Mesendoderm (in vitro differentiated cells): ENCODE measurements around the gene DNAH7.

Experiments
- DNase-seq: peaks from one replicate; pipeline ENCODE4 v3.0.0; 2013
- H2AK5ac ChIP-seq: 2 replicates; pipeline ENCODE4 v1.6.1; 2013; ENCODE audit warnings: low read length, inconsistent platforms
- H2BK120ac ChIP-seq: 2 replicates; pipeline ENCODE4 v1.6.1; 2013; ENCODE audit warnings: low read depth, mild to moderate bottlenecking, low read length, moderate library complexity, mixed read lengths
- H2BK15ac ChIP-seq: replicated peaks from 2 replicates; pipeline ENCODE4 v1.6.1; 2013; ENCODE audit warnings: low read depth, mild to moderate bottlenecking, moderate library complexity
- H2BK5ac ChIP-seq: 2 replicates; pipeline ENCODE4 v1.6.1; 2013; ENCODE audit warnings: low read length, inconsistent platforms
- H3K18ac ChIP-seq: 2 replicates; pipeline ENCODE4 v1.6.1; 2013; ENCODE audit warnings: mild to moderate bottlenecking, low read length, mixed read lengths
- H3K23ac ChIP-seq: one replicate; pipeline ENCODE4 v1.6.1; 2013; ENCODE audit warnings: low read length
- H3K27ac ChIP-seq: 2 replicates; pipeline ENCODE4 v1.5.1; 2013; ENCODE audit warnings: low read depth, mild to moderate bottlenecking, inconsistent platforms, low read length, moderate library complexity
- H3K27me3 ChIP-seq: 2 replicates; pipeline ENCODE4 v1.6.1; 2013; ENCODE audit warnings: low read length, control low read depth, mild to moderate bottlenecking, inconsistent platforms; ENCODE audit not compliant: insufficient read depth, poor library complexity
- H3K36me3 ChIP-seq: 2 replicates; pipeline ENCODE4 v1.6.1; 2013; ENCODE audit warnings: low read length, inconsistent platforms; ENCODE audit not compliant: control insufficient read depth, insufficient read depth
- H3K4ac ChIP-seq: one replicate; pipeline ENCODE4 v1.6.1; 2013; ENCODE audit warnings: low read depth, mild to moderate bottlenecking, low read length, moderate library complexity
- H3K4me1 ChIP-seq: 2 replicates; pipeline ENCODE4 v1.6.1; 2013; ENCODE audit warnings: low read depth, low read length, inconsistent platforms; ENCODE audit not compliant: control insufficient read depth
- H3K4me2 ChIP-seq: 2 replicates; pipeline ENCODE4 v1.6.1; 2013; ENCODE audit warnings: low read length
- H3K4me3 ChIP-seq: 2 replicates; pipeline ENCODE4 v1.5.1; 2013; ENCODE audit warnings: mild to moderate bottlenecking, low read length
- H3K56ac ChIP-seq: one replicate; pipeline ENCODE4 v1.6.1; 2013; ENCODE audit warnings: low read length
- H3K79me1 ChIP-seq: 2 replicates; pipeline ENCODE4 v1.6.1; 2013; ENCODE audit warnings: low read length, inconsistent platforms
- H3K79me2 ChIP-seq: 2 replicates; pipeline ENCODE4 v1.6.1; 2013; ENCODE audit warnings: mild to moderate bottlenecking, low read length; ENCODE audit not compliant: control insufficient read depth, insufficient read depth
- H3K9ac ChIP-seq: 2 replicates; pipeline ENCODE4 v1.6.1; 2013; ENCODE audit warnings: low read length, inconsistent platforms
- H4K5ac ChIP-seq: one replicate; pipeline ENCODE4 v1.6.1; 2013; ENCODE audit warnings: low read length
- H4K8ac ChIP-seq: one replicate; pipeline ENCODE4 v1.6.1; 2013; ENCODE audit warnings: low read depth, mild to moderate bottlenecking, control low read depth, low read length, moderate library complexity
- WGBS: extraction: QIAGEN DNeasy Blood & Tissue Kit; methylation state at CpG from one replicate; pipeline ENCODE4 v1.1.7; 2013; ENCODE audit warnings: low lambda C conversion rate, missing lambda C conversion rate; ENCODE audit not compliant: insufficient coverage; ENCODE audit errors: extremely low coverage; 5-methylcytosine and 5-hydroxymethylcytosine counted together

The DNAH7 gene

GRCh38 chr2:195961873-195962272, 106.8 kb downstream of the DNAH7 start:
- H3K4me3 ChIP-seq = no peak overlapping the region
- WGBS = no CpG with 5 or more reads among the region's 5 CpGs
- H3K4ac ChIP-seq = no peak overlapping the region
- no peak overlapping the region for H3K23ac ChIP-seq
- no peaks in the 10 kb centered on the region for H3K79me1 ChIP-seq
- H2BK120ac ChIP-seq = no peak overlapping the region
- no peak overlapping the region for H4K8ac ChIP-seq
- H3K27me3 ChIP-seq = no peaks in the 10 kb centered on the region
- DNase-seq = no peak
- H3K18ac ChIP-seq = no peak overlapping the region
- H3K36me3 ChIP-seq = no peaks in the 10 kb centered on the region
- no peak overlapping the region for H2BK5ac ChIP-seq
- no peaks in the 10 kb centered on the region for H3K79me2 ChIP-seq
- H3K4me2 ChIP-seq = no peak overlapping the region
- no peak overlapping the region for H3K9ac ChIP-seq
- H3K27ac ChIP-seq = no peak overlapping the region
- H3K56ac ChIP-seq = no peak overlapping the region
- H2AK5ac ChIP-seq = no peak overlapping the region
- H3K4me1 ChIP-seq = no peaks in the 10 kb centered on the region
- no peak overlapping the region for H4K5ac ChIP-seq
- no peak overlapping the region for H2BK15ac ChIP-seq

- Histone ChIP-seq H3K27ac (no peak overlapping the region), H2AK5ac (no peak overlapping the region), H4K5ac (no peak overlapping the region), H3K4me3 (no peak overlapping the region), H3K56ac (no peak overlapping the region), H4K8ac (no peak overlapping the region), H3K27me3 (no peaks in the 10 kb centered on the region), H3K36me3 (no peaks in the 10 kb centered on the region), H2BK15ac (no peak overlapping the region), H2BK120ac (no peak overlapping the region), H3K4me1 (no peaks in the 10 kb centered on the region), H3K9ac (no peak overlapping the region), H3K18ac (no peak overlapping the region), H3K79me2 (no peaks in the 10 kb centered on the region), H3K79me1 (no peaks in the 10 kb centered on the region), H2BK5ac (no peak overlapping the region), H3K23ac (no peak overlapping the region), H3K4me2 (no peak overlapping the region), H3K4ac (no peak overlapping the region)
- no peak for DNase-seq
- WGBS = no CpG with 5 or more reads among the region's 2 CpGs
These were observed 109.3 kb downstream of the DNAH7 start for GRCh38 chr2:195959341-195959740.

GRCh38 chr2:195956725-195957124, 111.9 kb downstream of the DNAH7 start:
- Histone ChIP-seq H3K23ac (no peak overlapping the region), H3K56ac (no peak overlapping the region), H3K4ac (no peak overlapping the region), H3K36me3 (no peaks in the 10 kb centered on the region), H2BK5ac (no peak overlapping the region), H3K79me1 (no peaks in the 10 kb centered on the region), H3K27ac (no peak overlapping the region), H3K4me3 (no peak overlapping the region), H2BK120ac (no peak overlapping the region), H2AK5ac (no peak overlapping the region), H3K18ac (no peak overlapping the region), H3K27me3 (no peaks in the 10 kb centered on the region), H2BK15ac (no peak overlapping the region), H4K5ac (no peak overlapping the region), H3K4me1 (no peaks in the 10 kb centered on the region), H4K8ac (no peak overlapping the region), H3K79me2 (no peaks in the 10 kb centered on the region), H3K9ac (no peak overlapping the region), H3K4me2 (no peak overlapping the region)
- WGBS = no CpG with 5 or more reads among the region's 3 CpGs
- DNase-seq = no peak

GRCh38 chr2:195945056-195945455, 123.6 kb downstream of the DNAH7 start:
- Histone ChIP-seq H4K8ac (no peak overlapping the region), H3K4me2 (no peak overlapping the region), H3K18ac (no peak overlapping the region), H3K79me1 (no peaks in the 10 kb centered on the region), H3K27ac (no peak overlapping the region), H3K4ac (no peak overlapping the region), H3K4me3 (no peak overlapping the region), H3K36me3 (no peaks in the 10 kb centered on the region), H4K5ac (no peak overlapping the region), H2AK5ac (no peak overlapping the region), H3K4me1 (no peaks in the 10 kb centered on the region), H2BK120ac (no peak overlapping the region), H2BK5ac (no peak overlapping the region), H3K79me2 (no peaks in the 10 kb centered on the region), H2BK15ac (no peak overlapping the region), H3K23ac (no peak overlapping the region), H3K27me3 (no peaks in the 10 kb centered on the region), H3K9ac (no peak overlapping the region), H3K56ac (no peak overlapping the region)
- no peak for DNase-seq

GRCh38 chr2:195937176-195937575, 131.5 kb downstream of the DNAH7 start:
- H3K27ac ChIP-seq = no peak overlapping the region
- no peak for DNase-seq

GRCh38 chr2:195934484-195934883, 134.2 kb downstream of the DNAH7 start:
- Histone ChIP-seq H3K18ac (no peak overlapping the region), H3K36me3 (no peaks in the 10 kb centered on the region), H3K27me3 (no peaks in the 10 kb centered on the region), H3K9ac (no peak overlapping the region), H3K79me1 (no peaks in the 10 kb centered on the region), H3K4me3 (no peak overlapping the region), H3K27ac (no peak overlapping the region), H3K4ac (no peak overlapping the region), H2BK5ac (no peak overlapping the region), H2BK15ac (no peak overlapping the region), H3K79me2 (no peaks in the 10 kb centered on the region), H4K5ac (no peak overlapping the region), H4K8ac (no peak overlapping the region), H2BK120ac (no peak overlapping the region), H3K23ac (no peak overlapping the region), H3K4me2 (no peak overlapping the region), H3K4me1 (no peaks in the 10 kb centered on the region), H3K56ac (no peak overlapping the region), H2AK5ac (no peak overlapping the region)
- WGBS = no CpG with 5 or more reads among the region's 4 CpGs
- no peak for DNase-seq

More at GRCh38 chr2:195937176-195937575, 131.5 kb downstream of the DNAH7 start:
- Histone ChIP-seq H3K23ac (no peak overlapping the region), H3K18ac (no peak overlapping the region), H3K4ac (no peak overlapping the region), H3K4me2 (no peak overlapping the region), H3K4me1 (no peaks in the 10 kb centered on the region), H4K8ac (no peak overlapping the region), H3K27me3 (no peaks in the 10 kb centered on the region), H3K9ac (no peak overlapping the region), H2AK5ac (no peak overlapping the region), H2BK15ac (no peak overlapping the region), H3K79me1 (no peaks in the 10 kb centered on the region), H2BK120ac (no peak overlapping the region), H3K56ac (no peak overlapping the region), H3K4me3 (no peak overlapping the region), H3K36me3 (no peaks in the 10 kb centered on the region), H4K5ac (no peak overlapping the region), H3K79me2 (no peaks in the 10 kb centered on the region), H2BK5ac (no peak overlapping the region)
